ENCODE data around the gene CCPG1. TPM values are rescaled to one million over a fixed set of nuclear protein-coding genes. Genes with fewer than 3 reads are reported as not detected.
A peak's percentile ranks its signal among the peaks of the same experiment; 100 is the strongest.
"Not testable (repeated sequence)": the region's sequence is repeated elsewhere in the genome, so short reads cannot be mapped to it uniquely, and the experiment has no call there.

The CCPG1 gene
- total RNA-seq, 1 donor from 2014 or later, result 31.5 TPM

- no peaks in the 10 kb centered on the region for H3K9me3 Mint-ChIP-seq (ENCODE audit: unreplicated experiment)
- no peaks in the 10 kb centered on the region for H3K27me3 Mint-ChIP-seq (ENCODE audit: unreplicated experiment)
- TF ChIP-seq CTCF (IDR thresholded peaks at IDR 0.05; ENCODE audit: unreplicated experiment), result peak; percentile 60
- no peak overlapping the region for H3K4me3 Mint-ChIP-seq (ENCODE audit: unreplicated experiment)
- peak; percentile 11 for DNase-seq (ENCODE audit: low spot score)
- H3K36me3 Mint-ChIP-seq (ENCODE audit: low read depth, unreplicated experiment), result no peaks in the 10 kb centered on the region
- H3K4me1 Mint-ChIP-seq (ENCODE audit: unreplicated experiment), result no peaks in the 10 kb centered on the region
- no peak overlapping the region for H3K27ac Mint-ChIP-seq (ENCODE audit: unreplicated experiment)
Measured at GRCh38 chr15:55434989-55435825, 27.0 kb upstream of the CCPG1 start.

GRCh38 chr15:55422089-55422488, 13.9 kb upstream of the CCPG1 start:
- no peak for TF ChIP-seq CTCF (IDR thresholded peaks at IDR 0.05; ENCODE audit: unreplicated experiment)
- DNase-seq (ENCODE audit: low spot score), result no peak
- no peaks in the 10 kb centered on the region for H3K9me3 Mint-ChIP-seq (ENCODE audit: unreplicated experiment)
- H3K36me3 Mint-ChIP-seq (ENCODE audit: low read depth, unreplicated experiment), result peaks cover 6% of the 10 kb centered on the region
- H3K4me3 Mint-ChIP-seq (ENCODE audit: unreplicated experiment), result no peak overlapping the region
- H3K27me3 Mint-ChIP-seq (ENCODE audit: unreplicated experiment), result no peaks in the 10 kb centered on the region
- no peak overlapping the region for H3K27ac Mint-ChIP-seq (ENCODE audit: unreplicated experiment)
- peaks cover 5% of the 10 kb centered on the region for H3K4me1 Mint-ChIP-seq (ENCODE audit: unreplicated experiment)

GRCh38 chr15:55420171-55420866, 12.2 kb upstream of the CCPG1 start:
- no peak for TF ChIP-seq CTCF (IDR thresholded peaks at IDR 0.05; ENCODE audit: unreplicated experiment)
- Mint-ChIP-seq H3K4me1 (ENCODE audit: unreplicated experiment) (peaks cover 5% of the 10 kb centered on the region), H3K9me3 (ENCODE audit: unreplicated experiment) (no peaks in the 10 kb centered on the region), H3K27ac (ENCODE audit: unreplicated experiment) (no peak overlapping the region), H3K36me3 (ENCODE audit: low read depth, unreplicated experiment) (no peaks in the 10 kb centered on the region), H3K27me3 (ENCODE audit: unreplicated experiment) (no peaks in the 10 kb centered on the region), H3K4me3 (ENCODE audit: unreplicated experiment) (no peak overlapping the region)
- DNase-seq (ENCODE audit: low spot score), result no peak

GRCh38 chr15:55417678-55418077, 9.5 kb upstream of the CCPG1 start:
- not testable (repeated sequence) for H3K4me3 Mint-ChIP-seq (ENCODE audit: unreplicated experiment); H3K9me3 Mint-ChIP-seq (ENCODE audit: unreplicated experiment); DNase-seq (ENCODE audit: low spot score); H3K27ac Mint-ChIP-seq (ENCODE audit: unreplicated experiment); H3K27me3 Mint-ChIP-seq (ENCODE audit: unreplicated experiment); H3K36me3 Mint-ChIP-seq (ENCODE audit: low read depth, unreplicated experiment); H3K4me1 Mint-ChIP-seq (ENCODE audit: unreplicated experiment)

GRCh38 chr15:55408976-55409375, 817 bp upstream of the CCPG1 start:
- not testable (repeated sequence) for H3K4me1 Mint-ChIP-seq (ENCODE audit: unreplicated experiment)
- H3K27me3 Mint-ChIP-seq (ENCODE audit: unreplicated experiment), result peaks cover 11% of the 10 kb centered on the region
- peak overlapping the region; percentile 99 for H3K27ac Mint-ChIP-seq (ENCODE audit: unreplicated experiment)

More at GRCh38 chr15:55408976-55409375, 817 bp upstream of the CCPG1 start:
- not testable (repeated sequence) for H3K36me3 Mint-ChIP-seq (ENCODE audit: low read depth, unreplicated experiment); H3K9me3 Mint-ChIP-seq (ENCODE audit: unreplicated experiment); DNase-seq (ENCODE audit: low spot score)
- H3K4me3 Mint-ChIP-seq (ENCODE audit: unreplicated experiment), result peak overlapping the region; percentile 96
